Esophagus muscularis mucosa (tissue), 4 donors: ENCODE measurements around the gene ECPAS. TPM values are rescaled to one million over a fixed set of nuclear protein-coding genes. Genes with fewer than 3 reads are reported as not detected.

ENCODE experiments used
- DNase-seq: peaks from one replicate; pipeline ENCODE4 v3.0.0-alpha.2; 2017; ENCODE audit errors: extremely low spot score
- H3K27ac ChIP-seq, 4 donors: fragments of 200-600 bp; sonication (generic); replicated peaks in 1 of 4; 1 replicate in 3 of 4; 2 replicates in 1 of 4; pipeline ENCODE4 v1.5.1; 2016 to 2019; ENCODE audit warnings: mild to moderate bottlenecking in 1 of 4
- H3K27me3 ChIP-seq, 4 donors: fragments of 200-600 bp; sonication (generic); one replicate each; pipeline versions ENCODE4 v1.5.1 to v1.6.0; 2016 to 2019
- H3K36me3 ChIP-seq, 4 donors: fragments of 200-600 bp; sonication (generic); one replicate each; pipeline ENCODE4 v1.5.1; 2016 to 2019
- H3K4me1 ChIP-seq, 4 donors: fragments of 200-600 bp; sonication (generic); one replicate each; pipeline ENCODE4 v1.5.1; 2016 to 2019
- H3K4me3 ChIP-seq, 4 donors: fragments of 200-600 bp; sonication (generic); 1 replicate in 2 of 4; 2 replicates in 2 of 4; pipeline ENCODE4 v1.5.1; 2016 to 2019; ENCODE audit warnings: mild to moderate bottlenecking in 4 of 4, moderate library complexity in 1 of 4
- H3K9me3 ChIP-seq, 4 donors: fragments of 200-600 bp; sonication (generic); 1 replicate in 3 of 4; 2 replicates in 1 of 4; pipeline ENCODE4 v1.5.1; 2016 to 2019
- EP300 ChIP-seq: sonication (generic); formaldehyde crosslinking; IDR thresholded peaks from one replicate; pipeline ENCODE4 v1.6.1; 2017; ENCODE audit warnings: antibody characterized with exemption
- POLR2A ChIP-seq: fragments of 450-650 bp; IDR thresholded peaks from one replicate; pipeline ENCODE4 v1.6.1; 2017; ENCODE audit warnings: antibody characterized with exemption, moderate library complexity, mild to moderate bottlenecking, low read depth
- POLR2AphosphoS5 ChIP-seq, 2 donors: sonication (generic); formaldehyde crosslinking; IDR thresholded peaks; one replicate each; pipeline ENCODE4 v1.6.1; 2017; ENCODE audit warnings: antibody characterized with exemption in 2 of 2
- WGBS: methylation state at CpG from one replicate; pipeline ENCODE4 v1.1.5; 2018; 5-methylcytosine and 5-hydroxymethylcytosine counted together
- intact Hi-C: fragments of 100-400 bp; cut with DNase I; formaldehyde crosslinking; loops from one replicate; pipeline ENCODE4 v1.15.1; 2023
- total RNA-seq, 4 donors: library from RNA; depleted of rRNA; stranded (reverse); fragments of >200 nt; gene quantifications; one replicate each; pipeline versions ENCODE4 v1.1.0 to v1.2.1, GENCODE V29; 2016
- TF ChIP-seq, protein P1 (sequence below), 3 experiments: fragments of 200-600 bp in 2 of 3; fragments of 450-650 bp in 1 of 3; sonication (generic) in 2 of 3; IDR thresholded peaks; one replicate each; pipeline ENCODE4 v1.5.1; 2017 to 2019; ENCODE audit warnings: antibody characterized with exemption in 3 of 3, mild to moderate bottlenecking in 2 of 3, moderate library complexity in 1 of 3

ECPAS gene
- total RNA-seq, 4 donors from 2014 or later = 72.9 to 89.3 (median 80.6) TPM

DNA sequence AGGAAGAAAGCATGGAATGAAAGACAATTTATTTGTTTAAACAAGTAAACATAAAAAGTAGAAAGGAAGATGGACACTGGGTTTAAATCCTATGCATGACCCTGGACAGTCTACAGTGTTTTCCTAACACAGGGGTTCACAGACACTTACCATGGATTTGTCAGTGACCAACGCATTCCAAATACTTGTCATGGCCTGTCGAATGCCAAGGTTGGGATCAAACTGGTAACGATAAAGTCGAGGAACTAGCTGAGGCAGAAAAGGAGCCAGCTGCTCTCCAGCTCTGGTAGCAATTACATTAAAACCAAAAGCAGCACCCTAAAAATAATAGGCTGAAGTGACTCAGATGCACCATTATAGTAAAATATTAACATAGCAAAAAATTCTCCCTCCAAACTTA is 94.8 kb downstream of the ECPAS start:
- no peak overlapping the region for H3K4me3 ChIP-seq
- peaks cover 64 to 100% (median 90%) of the 10 kb centered on the region in 4 donors for H3K36me3 ChIP-seq
- no peaks in the 10 kb centered on the region for H3K27me3 ChIP-seq
- no peak for DNase-seq
- 89% methylated on average over 4 of the region's 4 CpGs for WGBS
- TF ChIP-seq, protein P1, sequence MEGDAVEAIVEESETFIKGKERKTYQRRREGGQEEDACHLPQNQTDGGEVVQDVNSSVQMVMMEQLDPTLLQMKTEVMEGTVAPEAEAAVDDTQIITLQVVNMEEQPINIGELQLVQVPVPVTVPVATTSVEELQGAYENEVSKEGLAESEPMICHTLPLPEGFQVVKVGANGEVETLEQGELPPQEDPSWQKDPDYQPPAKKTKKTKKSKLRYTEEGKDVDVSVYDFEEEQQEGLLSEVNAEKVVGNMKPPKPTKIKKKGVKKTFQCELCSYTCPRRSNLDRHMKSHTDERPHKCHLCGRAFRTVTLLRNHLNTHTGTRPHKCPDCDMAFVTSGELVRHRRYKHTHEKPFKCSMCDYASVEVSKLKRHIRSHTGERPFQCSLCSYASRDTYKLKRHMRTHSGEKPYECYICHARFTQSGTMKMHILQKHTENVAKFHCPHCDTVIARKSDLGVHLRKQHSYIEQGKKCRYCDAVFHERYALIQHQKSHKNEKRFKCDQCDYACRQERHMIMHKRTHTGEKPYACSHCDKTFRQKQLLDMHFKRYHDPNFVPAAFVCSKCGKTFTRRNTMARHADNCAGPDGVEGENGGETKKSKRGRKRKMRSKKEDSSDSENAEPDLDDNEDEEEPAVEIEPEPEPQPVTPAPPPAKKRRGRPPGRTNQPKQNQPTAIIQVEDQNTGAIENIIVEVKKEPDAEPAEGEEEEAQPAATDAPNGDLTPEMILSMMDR (IDR thresholded peaks at IDR 0.05) = no peak
- TF ChIP-seq EP300 (no peak), POLR2AphosphoS5 (IDR thresholded peaks at IDR 0.05) (no peak), POLR2A (no peak)
- H3K27ac ChIP-seq = no peak overlapping the region
- intact Hi-C loops = no loop called here
- H3K4me1 ChIP-seq = no peaks in the 10 kb centered on the region
- no peaks in the 10 kb centered on the region for H3K9me3 ChIP-seq

DNA sequence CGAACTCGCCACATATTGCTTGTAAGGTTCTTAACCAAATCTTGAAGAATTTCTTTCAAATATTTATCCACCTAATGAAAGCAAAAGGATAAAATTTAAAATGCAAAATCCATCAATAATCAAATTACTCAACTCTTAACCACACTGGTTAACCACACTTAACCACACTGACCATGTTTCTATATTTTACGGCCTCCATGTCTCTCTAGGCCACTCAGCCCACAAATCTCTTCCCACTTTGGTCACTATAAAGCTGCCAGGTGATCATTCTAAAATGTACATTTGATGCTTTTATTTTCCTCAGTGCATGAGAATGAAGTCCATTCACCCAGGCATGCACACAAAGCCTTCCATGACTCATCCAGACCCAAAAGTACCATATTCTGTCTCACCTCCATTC is 97.8 kb downstream of the ECPAS start:
- 94% methylated on average over 3 of the region's 3 CpGs for WGBS
- Histone ChIP-seq H3K9me3 (no peaks in the 10 kb centered on the region), H3K27ac (no peak overlapping the region), H3K27me3 (no peaks in the 10 kb centered on the region), H3K36me3 (peaks cover 49 to 100% (median 85%) of the 10 kb centered on the region in 4 donors), H3K4me1 (no peaks in the 10 kb centered on the region), H3K4me3 (no peak overlapping the region)
- TF ChIP-seq POLR2A = no peak
- TF ChIP-seq POLR2AphosphoS5 (IDR thresholded peaks at IDR 0.05) = no peak
- TF ChIP-seq, protein P1 (IDR thresholded peaks at IDR 0.05) = no peak
- no peak for TF ChIP-seq EP300
- DNase-seq = no peak
- intact Hi-C loops = no loop called here

DNA sequence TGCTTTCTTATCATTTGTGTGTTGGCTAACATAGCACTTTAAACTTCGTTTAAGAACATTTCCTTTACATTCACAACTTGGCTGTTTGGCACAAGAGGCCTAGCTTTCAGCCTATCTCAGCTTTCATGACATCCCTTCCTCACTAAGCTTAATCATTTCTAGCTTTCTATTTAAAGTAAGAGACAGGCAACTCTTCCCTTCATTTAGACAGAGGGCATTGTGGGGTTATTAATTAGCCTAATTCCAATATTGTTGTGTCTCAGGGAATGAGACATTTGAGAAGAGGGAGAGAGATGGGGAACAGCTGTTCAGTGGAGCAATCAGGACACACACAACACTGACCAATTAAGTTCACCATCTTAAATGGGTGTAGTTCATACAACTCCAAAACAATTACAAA is 103.2 kb downstream of the ECPAS start:
- Histone ChIP-seq H3K4me3 (no peak overlapping the region), H3K36me3 (peaks cover 50 to 100% (median 67%) of the 10 kb centered on the region in 4 donors), H3K9me3 (no peaks in the 10 kb centered on the region), H3K4me1 (no peaks in the 10 kb centered on the region), H3K27ac (no peak overlapping the region), H3K27me3 (no peaks in the 10 kb centered on the region)
- TF ChIP-seq POLR2AphosphoS5 (IDR thresholded peaks at IDR 0.05) (no peak), POLR2A (no peak), EP300 (no peak)
- TF ChIP-seq, protein P1 (IDR thresholded peaks at IDR 0.05) = no peak
- 63% methylated on average over 1 of the region's 1 CpG for WGBS
- DNase-seq = no peak
- intact Hi-C loops = no loop called here

DNA sequence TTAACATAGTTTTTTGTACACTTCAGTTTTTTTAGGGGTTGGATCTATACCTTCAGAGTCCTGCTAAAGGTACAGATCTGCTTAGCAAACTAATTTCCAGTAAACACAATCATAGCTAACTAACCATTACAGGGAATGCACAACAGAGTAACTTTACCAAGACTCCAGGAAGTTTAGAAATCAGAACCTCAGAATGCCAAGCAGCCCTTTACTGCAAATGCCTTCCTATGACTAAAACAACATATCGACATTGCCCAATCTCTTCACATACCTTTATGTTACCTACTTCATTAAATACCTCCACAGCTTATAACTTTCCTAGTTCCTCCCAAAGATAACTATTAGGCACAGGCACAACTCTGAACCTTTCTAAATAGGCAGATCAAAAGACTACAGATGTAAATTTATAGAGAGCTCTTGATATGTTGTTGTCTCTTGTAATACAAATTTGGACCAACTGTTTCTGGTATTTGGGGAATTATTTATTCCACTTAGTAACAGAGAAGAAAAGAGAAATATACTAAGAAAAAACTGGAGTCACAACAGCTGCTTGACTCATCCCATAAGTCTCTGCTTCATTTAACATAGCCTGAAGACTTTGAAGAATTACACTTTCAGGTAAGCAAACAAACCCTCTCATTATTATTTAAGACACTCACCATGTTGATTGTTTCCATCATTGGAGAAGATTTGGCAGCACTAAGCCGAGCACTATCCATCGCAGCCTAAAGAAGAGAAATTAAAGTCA is 108.2 kb downstream of the ECPAS start:
- H3K9me3 ChIP-seq = no peaks in the 10 kb centered on the region
- peaks cover 60 to 100% (median 77%) of the 10 kb centered on the region in 4 donors for H3K36me3 ChIP-seq
- no peak for DNase-seq
- H3K4me1 ChIP-seq = no peaks in the 10 kb centered on the region
- H3K27me3 ChIP-seq = no peaks in the 10 kb centered on the region
- whole genome bisulfite sequencing = 92% methylated on average over 3 of the region's 3 CpGs
- H3K27ac ChIP-seq = no peak overlapping the region
- intact Hi-C loops = no loop called here
- H3K4me3 ChIP-seq = no peak overlapping the region
- TF ChIP-seq POLR2A (no peak), EP300 (no peak), POLR2AphosphoS5 (IDR thresholded peaks at IDR 0.05) (no peak)
- TF ChIP-seq, protein P1 (IDR thresholded peaks at IDR 0.05) = no peak

DNA sequence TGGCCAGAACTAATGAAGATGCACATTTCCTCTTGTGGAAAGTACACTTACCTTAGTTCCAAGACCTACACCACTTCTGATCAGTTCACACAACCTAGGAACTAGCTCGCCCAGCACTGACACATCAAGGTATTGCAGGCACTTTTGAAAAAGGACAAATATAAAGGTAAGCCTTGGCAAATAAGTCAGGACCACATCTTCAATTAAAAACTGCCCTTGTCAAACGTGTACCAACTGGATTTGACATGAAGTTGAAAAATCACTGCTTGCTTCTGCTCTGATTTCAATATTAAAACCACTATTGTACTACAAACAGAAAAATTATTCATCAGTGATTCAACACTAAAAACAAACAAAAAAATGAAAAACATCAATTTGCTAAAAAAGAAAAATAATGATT is 109.1 kb downstream of the ECPAS start:
- DNase-seq = no peak
- Histone ChIP-seq H3K9me3 (no peaks in the 10 kb centered on the region), H3K4me3 (no peak overlapping the region), H3K36me3 (peaks cover 62 to 100% (median 79%) of the 10 kb centered on the region in 4 donors), H3K4me1 (no peaks in the 10 kb centered on the region), H3K27ac (no peak overlapping the region), H3K27me3 (no peaks in the 10 kb centered on the region)
- 94% methylated on average over 2 of the region's 2 CpGs for WGBS
- intact Hi-C loops = no loop called here
- TF ChIP-seq POLR2AphosphoS5 (IDR thresholded peaks at IDR 0.05) (no peak), POLR2A (no peak), EP300 (no peak)
- TF ChIP-seq, protein P1 (IDR thresholded peaks at IDR 0.05) = no peak
